ENCODE data around the gene BEAN1.
A peak's percentile ranks its signal among the peaks of the same experiment; 100 is the strongest.

The BEAN1 gene

GRCh38 chr16:66484453-66485213 is 57.5 kb downstream of the BEAN1 start:
- TF ChIP-seq CTCF (IDR thresholded peaks at IDR 0.05; ENCODE audit: low read depth, low read length) = no peak
- H3K4me3 ChIP-seq (replicated peaks in 1 of 2; ENCODE audit: low read depth in 2 of 2, low read length in 2 of 2) = no peak overlapping the region
- DNase-seq (ENCODE audit: low read depth in 2 of 2) = no peak

- no peak for TF ChIP-seq CTCF (IDR thresholded peaks at IDR 0.05; ENCODE audit: low read depth, low read length)
- no peak overlapping the region for H3K4me3 ChIP-seq (replicated peaks in 1 of 2; ENCODE audit: low read depth in 2 of 2, low read length in 2 of 2)
- no peak for DNase-seq (ENCODE audit: low read depth in 2 of 2)
Observed at GRCh38 chr16:66485376-66485775, 58.3 kb downstream of the BEAN1 start.

GRCh38 chr16:66486199-66486772 is 59.2 kb downstream of the BEAN1 start:
- H3K4me3 ChIP-seq (replicated peaks in 1 of 2; ENCODE audit: low read depth in 2 of 2, low read length in 2 of 2) = no peak overlapping the region
- no peak for TF ChIP-seq CTCF (IDR thresholded peaks at IDR 0.05; ENCODE audit: low read depth, low read length)
- no peak for DNase-seq (ENCODE audit: low read depth in 2 of 2)

GRCh38 chr16:66486773-66487579 is 59.9 kb downstream of the BEAN1 start:
- H3K4me3 ChIP-seq (replicated peaks in 1 of 2; ENCODE audit: low read depth in 2 of 2, low read length in 2 of 2) = no peak overlapping the region
- DNase-seq (ENCODE audit: low read depth in 2 of 2) = peak; percentile 94 to 95
- TF ChIP-seq CTCF (IDR thresholded peaks at IDR 0.05; ENCODE audit: low read depth, low read length) = no peak

GRCh38 chr16:66487580-66488275 is 60.6 kb downstream of the BEAN1 start:
- TF ChIP-seq CTCF (IDR thresholded peaks at IDR 0.05; ENCODE audit: low read depth, low read length) = no peak
- no peak overlapping the region for H3K4me3 ChIP-seq (replicated peaks in 1 of 2; ENCODE audit: low read depth in 2 of 2, low read length in 2 of 2)
- peak in 1 of 2 donors; percentile 37 for DNase-seq (ENCODE audit: low read depth in 2 of 2)

GRCh38 chr16:66488505-66488904 is 61.4 kb downstream of the BEAN1 start:
- TF ChIP-seq CTCF (IDR thresholded peaks at IDR 0.05; ENCODE audit: low read depth, low read length) = no peak
- no peak overlapping the region for H3K4me3 ChIP-seq (replicated peaks in 1 of 2; ENCODE audit: low read depth in 2 of 2, low read length in 2 of 2)
- DNase-seq (ENCODE audit: low read depth in 2 of 2) = no peak

All from cardiac fibroblast (primary cell).